Measurements from ENCODE around the gene TNPO3.

TNPO3 gene

DNA sequence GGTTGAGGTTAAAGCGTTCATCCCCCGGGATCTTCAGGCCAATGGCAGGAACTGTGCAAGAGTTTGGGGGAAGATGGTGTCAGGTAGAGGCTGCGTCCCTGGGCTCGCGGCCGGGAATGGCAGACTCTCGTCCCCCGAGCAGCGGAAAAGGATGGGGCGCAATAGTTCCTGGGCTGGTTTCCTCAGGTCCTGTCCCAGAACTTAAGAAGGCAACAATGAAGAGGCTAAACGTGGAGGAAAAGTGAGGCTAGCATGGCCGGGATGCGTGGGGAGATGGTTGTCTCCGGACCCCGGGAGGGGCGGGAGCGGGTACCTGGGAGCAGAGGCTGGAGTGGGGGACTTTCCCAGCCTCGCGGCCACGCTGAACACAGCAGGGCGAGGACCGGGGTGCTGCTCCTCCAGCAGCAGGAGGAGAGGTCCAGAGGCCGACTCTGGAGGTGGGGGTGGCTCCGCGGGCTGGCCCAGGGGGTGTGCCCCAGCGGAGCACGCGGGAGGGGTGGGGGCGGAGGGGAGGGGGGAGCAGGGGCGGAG, 116.3 kb downstream of the TNPO3 start:
- DNase-seq (ENCODE audit: low spot score): peak; percentile 43

GRCh38 chr7:128937647-128938543, 117.0 kb downstream of the TNPO3 start, which contains the start of gene IRF5:
IRF5 (plus strand) TSS chr7:128937927; CDS start chr7:128942082, 4,155 bp downstream.
- peak; percentile 86 for DNase-seq (ENCODE audit: low spot score)

DNA sequence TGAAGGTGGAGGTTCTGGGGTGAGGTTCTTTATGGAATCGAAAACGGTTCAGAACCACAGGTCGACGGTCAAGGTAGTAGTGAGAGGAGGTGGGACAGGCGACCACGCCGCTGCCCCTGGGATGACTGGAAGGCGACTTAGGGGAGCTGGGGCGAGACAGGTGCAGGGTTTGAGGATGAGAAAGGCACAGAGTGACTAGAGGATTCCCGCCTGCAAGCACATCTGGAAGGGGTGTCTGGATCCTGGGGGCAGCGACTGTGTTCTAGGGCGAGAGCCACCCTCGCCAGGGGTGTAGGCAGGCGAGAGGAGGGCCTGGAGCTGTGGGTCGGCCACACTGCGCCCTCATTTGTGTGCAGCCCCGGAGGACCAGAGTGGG, 117.7 kb downstream of the TNPO3 start:
- DNase-seq (ENCODE audit: low spot score): no peak

- no peak for DNase-seq (ENCODE audit: low spot score)
Observed at GRCh38 chr7:128936798-128937197, 118.1 kb downstream of the TNPO3 start.

GRCh38 chr7:128935342-128935730, 119.6 kb downstream of the TNPO3 start:
- DNase-seq (ENCODE audit: low spot score): no peak

DNA sequence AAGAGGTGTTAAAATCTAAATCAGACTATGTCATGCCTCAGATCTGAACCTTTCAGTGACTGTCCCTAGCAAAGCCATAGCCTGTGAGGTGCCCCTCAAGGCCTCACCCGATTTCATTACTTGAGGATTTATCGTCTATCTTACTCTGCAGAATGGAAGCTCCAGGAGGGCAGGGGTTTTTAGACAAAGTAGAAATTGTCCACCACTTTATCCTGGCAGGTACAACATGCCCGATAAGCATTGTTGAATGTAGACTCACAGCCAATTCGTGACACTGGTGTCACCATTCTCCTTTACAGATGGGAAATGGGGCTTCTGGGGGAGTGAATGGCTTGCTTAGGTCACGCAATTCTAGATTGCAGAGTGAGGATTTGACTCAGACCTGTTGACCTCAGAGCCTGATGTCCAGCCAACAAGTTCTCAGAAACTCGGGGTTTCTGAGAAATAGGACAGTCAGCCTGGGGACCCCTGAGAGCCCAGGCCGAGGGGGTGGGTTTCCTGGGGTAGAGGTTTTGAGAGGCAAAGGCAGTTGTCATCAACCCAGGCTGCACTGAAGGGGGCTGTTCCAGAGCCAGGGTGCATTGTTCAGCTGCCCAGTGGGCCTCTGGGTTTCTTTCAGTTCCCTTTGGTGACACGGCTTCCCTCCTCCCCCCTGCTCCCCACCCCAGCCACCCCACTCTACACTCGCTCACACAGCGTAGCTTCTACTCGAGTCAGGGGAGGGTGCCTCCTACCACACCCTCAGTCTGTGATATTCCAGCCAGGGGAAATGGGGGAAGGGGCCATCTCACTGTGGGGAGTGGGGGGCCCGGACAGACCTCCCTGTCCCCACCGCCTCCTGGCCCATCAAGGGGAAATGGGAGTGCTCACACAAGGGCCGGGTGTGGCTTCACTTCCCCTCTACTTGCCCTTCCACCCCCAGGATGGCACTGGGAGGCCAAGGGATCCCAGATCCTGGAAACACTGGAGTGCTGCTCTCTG, 120.3 kb downstream of the TNPO3 start:
- no peak for DNase-seq (ENCODE audit: low spot score)

DNA sequence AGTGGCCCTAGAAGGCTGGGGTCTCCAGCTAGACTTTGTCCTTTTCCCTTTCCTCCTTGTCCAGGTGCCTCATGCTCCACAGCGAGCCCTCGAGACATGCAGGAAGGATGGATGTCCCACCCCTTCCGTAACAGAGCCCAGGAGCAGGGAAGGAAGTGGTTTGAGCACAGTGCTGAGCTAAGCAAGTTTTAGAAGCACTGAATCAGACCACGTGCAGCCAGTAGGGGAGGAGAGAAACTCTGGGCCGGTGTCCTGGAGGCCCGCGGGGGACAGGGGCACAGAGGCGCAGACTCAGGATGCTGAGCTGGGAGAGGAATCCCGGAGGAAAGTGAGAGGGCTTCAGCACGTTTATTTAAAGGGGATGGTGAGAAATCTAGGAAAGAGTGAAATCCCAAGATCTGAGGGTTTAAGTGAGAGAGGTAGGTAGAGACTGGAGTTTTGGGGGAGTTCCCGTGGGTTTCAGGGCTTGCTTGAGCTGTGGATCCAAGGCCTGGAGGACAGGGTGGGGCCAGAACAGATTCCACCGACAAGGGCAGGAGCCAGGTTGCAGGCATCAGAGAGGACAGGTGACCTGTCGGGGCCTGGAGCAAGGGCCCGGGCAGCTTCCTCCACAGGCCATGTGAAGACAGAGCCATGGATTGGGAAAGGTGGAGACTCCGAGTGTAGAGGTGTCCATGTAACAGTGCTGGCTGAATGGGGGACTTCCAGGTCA, 121.6 kb downstream of the TNPO3 start:
- DNase-seq (ENCODE audit: low spot score): peak; percentile 58

DNA sequence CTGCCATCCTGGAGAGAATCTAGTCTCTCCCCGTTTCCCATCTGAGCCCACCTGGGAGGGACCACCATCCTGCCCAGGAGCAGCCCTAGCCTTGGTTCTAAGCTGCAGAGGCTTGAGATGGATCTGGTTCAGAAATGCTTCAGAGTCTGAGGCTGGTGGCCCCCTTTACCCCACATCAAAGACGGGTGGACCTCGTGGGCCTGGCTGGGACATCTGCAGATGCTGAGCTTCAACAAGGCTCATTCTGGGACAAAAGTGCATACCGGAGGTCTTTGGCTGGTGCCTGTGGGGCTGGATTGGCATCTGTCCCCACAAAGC, 122.1 kb downstream of the TNPO3 start:
- DNase-seq (ENCODE audit: low spot score): no peak

DNA sequence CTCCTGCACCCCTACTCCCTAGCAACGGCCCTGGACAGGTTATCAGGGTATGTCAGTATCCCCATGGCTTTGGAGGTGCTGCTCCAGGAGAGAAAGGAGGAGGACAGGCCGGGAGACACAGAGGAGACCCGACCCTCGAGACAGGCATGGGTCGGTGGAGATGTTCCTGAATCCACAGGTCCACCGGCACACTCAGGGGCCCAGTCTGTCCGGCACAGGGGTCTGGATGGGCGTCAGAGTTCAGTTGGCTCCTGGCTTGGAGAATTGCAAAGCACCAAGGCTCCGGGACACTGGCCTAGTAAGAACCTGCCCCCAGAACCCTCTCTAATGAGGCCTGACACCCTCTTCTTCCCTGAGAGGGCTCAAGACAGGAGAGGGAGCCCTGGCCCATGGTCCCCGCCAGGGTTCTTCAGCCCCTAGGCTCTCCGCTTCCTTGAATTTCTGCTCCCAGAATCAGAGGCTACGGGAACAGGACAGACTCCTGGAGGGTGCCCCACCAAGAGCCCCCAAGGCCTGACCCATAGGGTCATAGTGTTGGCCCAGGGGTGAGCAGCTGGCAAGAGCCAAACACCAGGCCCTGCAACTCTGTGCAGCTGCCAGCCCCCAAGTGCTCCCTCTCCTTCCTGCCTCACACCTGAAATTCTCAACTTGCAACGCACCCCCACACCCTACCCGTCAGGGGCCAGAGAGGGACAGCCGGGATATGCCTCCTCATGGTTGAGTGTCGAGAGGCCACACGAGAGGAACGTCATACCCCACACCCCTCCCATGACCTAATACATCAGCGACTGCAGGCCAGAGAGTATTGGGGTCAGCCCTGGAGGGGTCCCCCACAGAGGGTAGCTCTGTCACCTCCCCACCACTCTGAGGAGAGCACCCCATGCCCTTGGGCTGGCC, 122.7 kb downstream of the TNPO3 start:
- no peak for DNase-seq (ENCODE audit: low spot score)

DNA sequence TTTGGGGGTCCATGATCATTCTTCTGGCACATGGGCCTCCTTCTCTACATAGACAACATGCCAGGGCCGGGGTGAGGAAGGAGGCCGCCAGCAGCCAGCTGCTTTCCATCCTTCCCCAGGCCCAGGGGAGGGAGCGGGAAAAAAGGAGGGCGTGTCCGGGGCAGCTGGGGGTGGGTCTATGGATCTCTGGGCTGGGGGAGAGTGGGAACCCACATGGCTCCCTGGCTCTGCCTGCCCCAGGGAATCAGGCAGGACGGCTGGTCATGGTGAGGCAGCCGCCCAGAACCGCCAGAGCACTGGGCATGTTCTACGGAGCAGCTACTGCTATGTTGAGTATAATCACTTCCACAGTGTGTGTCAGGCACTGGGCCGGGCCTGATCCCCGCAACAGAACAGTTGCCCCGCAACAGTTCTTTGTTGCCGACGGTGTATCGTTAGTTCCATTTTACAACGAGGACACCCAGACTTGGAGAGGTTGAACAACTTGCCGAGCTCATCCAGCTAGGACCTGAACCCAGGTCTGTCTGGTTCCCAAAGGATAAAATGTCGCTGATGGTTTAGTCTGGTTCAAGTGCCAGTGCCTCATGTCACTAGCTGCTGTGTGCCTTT, 123.6 kb downstream of the TNPO3 start:
- DNase-seq (ENCODE audit: low spot score): no peak

DNA sequence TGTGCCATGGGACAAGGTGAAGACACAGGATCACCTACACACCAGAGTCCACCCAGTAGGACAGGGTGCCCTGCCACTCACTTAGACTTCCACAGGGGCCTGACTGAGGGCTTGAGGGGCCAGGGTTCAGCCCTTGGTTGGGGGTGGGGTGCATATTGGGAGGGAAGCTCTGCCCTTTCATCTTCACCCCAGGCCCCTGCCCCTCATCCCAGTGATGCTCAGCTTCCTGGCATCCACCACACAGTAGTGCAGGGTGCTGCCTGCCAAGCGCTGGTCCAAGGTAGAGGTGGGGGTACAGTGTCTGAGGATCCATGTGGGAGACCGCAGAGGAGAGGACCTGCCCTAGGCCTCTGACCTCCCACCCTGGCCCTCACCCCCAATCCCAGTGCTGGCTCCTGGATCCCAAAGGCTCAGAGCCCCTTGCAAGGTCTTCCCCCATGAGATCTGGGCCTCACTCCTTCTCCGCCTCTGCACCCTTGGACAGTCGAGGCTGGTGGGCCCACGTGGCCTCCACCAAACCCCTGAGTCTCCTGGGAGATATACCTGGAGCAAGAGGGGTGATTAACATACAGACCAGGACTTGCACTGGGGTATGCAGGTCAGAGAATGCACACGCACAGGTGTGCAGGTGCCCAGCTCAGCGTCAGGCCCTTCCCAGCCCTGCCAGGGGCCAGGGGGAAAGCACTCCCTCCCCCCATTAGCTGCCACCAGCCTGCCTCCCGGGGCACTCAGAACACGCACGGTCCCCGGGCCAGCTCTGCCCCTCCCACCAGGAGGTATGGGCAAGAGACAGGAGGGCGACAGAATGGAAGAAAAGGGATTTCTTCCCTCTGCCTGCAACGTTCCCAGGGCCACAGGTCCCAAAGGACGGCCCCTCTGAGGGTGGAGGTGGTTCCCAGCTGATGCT, 125.8 kb downstream of the TNPO3 start:
- DNase-seq (ENCODE audit: low spot score): no peak

- DNase-seq (ENCODE audit: low spot score): no peak
Observed at GRCh38 chr7:128928159-128928813, 126.6 kb downstream of the TNPO3 start.

GRCh38 chr7:128924707-128925588, 130.0 kb downstream of the TNPO3 start:
- no peak for DNase-seq (ENCODE audit: low spot score)

GRCh38 chr7:128923411-128923800, 131.5 kb downstream of the TNPO3 start:
- DNase-seq (ENCODE audit: low spot score): no peak

DNA sequence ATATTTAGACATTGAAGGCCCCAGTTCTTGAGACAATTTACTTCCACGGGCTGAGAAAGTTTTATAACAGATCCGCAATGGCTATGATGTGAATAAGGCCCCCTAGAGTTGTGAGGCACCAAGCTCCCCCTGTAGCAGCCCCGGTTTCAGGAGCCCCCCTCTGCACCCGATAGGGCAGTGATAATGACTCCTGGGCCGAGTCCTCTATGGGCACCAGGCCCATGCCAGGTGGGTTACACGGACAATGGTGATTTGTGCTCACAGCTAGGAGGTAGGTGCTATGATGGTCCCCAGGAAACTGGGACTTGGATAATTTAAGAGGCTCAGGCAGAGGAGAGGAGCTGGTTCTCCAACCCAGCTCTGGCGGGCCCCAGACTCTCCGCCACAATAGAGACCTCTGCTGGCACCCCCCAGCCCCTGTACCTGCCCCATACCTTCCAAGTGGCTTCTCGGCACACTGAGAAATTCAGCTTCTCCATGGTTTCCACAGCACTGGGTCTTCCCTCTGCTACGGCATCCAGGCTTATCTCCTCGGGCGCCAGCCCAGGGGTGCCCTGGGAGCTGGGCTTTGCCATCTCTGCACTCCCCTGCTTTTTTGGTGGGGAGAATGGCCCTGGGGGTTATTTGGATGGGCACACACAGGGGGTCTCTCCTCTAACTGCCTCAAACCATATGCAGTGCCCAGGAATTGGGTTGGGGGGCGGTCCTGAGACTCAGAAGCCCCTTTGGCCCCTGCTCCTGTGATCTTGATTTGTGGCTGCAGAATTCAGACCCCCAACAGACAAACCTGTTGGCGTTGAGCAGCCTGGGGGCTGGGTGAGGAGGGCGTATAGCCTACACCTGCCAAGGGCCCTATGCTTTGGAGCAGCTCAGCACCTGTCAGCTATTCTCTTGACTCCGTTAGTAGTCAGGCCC, 132.2 kb downstream of the TNPO3 start:
- DNase-seq (ENCODE audit: low spot score): no peak

- no peak for DNase-seq (ENCODE audit: low spot score)
Observed at GRCh38 chr7:128921866-128922440, 133.0 kb downstream of the TNPO3 start.
